Measurements from ENCODE around the gene RGS6.

- no peak for TF ChIP-seq POLR2A (IDR thresholded peaks at IDR 0.05; ENCODE audit: low read depth, low read length)
- TF ChIP-seq POLR2AphosphoS5 (IDR thresholded peaks at IDR 0.05; ENCODE audit: low read depth, low read length), result no peak
Observed at GRCh38 chr14:72278316-72278715, 346.1 kb downstream of the RGS6 start.

Data from GM12892 (cell line).